Breast epithelium (tissue), 3 donors: ENCODE data around the gene RNF25.

Experiments
- POLR2A ChIP-seq: fragments of 450-650 bp; IDR thresholded peaks from one replicate; pipeline ENCODE4 v1.6.1; 2016; ENCODE audit warnings: antibody characterized with exemption, mild to moderate bottlenecking, moderate library complexity
- POLR2AphosphoS5 ChIP-seq, 3 donors: sonication (generic); formaldehyde crosslinking; IDR thresholded peaks; one replicate each; pipeline ENCODE4 v1.6.1; 2017; ENCODE audit warnings: antibody characterized with exemption in 3 of 3
- TF ChIP-seq, protein P1 (sequence below), 3 donors: fragments of 450-650 bp; IDR thresholded peaks; one replicate each; pipeline ENCODE4 v1.5.1; 2016 to 2017; ENCODE audit warnings: antibody characterized with exemption in 3 of 3, mild to moderate bottlenecking in 3 of 3, moderate library complexity in 3 of 3

GRCh38 chr2:218708086-218708485 is 36.3 kb upstream of the RNF25 start:
- TF ChIP-seq, protein P1, sequence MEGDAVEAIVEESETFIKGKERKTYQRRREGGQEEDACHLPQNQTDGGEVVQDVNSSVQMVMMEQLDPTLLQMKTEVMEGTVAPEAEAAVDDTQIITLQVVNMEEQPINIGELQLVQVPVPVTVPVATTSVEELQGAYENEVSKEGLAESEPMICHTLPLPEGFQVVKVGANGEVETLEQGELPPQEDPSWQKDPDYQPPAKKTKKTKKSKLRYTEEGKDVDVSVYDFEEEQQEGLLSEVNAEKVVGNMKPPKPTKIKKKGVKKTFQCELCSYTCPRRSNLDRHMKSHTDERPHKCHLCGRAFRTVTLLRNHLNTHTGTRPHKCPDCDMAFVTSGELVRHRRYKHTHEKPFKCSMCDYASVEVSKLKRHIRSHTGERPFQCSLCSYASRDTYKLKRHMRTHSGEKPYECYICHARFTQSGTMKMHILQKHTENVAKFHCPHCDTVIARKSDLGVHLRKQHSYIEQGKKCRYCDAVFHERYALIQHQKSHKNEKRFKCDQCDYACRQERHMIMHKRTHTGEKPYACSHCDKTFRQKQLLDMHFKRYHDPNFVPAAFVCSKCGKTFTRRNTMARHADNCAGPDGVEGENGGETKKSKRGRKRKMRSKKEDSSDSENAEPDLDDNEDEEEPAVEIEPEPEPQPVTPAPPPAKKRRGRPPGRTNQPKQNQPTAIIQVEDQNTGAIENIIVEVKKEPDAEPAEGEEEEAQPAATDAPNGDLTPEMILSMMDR (IDR thresholded peaks at IDR 0.05), result no peak
- TF ChIP-seq POLR2A (no peak), POLR2AphosphoS5 (IDR thresholded peaks at IDR 0.05) (no peak)
